Ovary (tissue), 3 donors: ENCODE measurements around the gene OR2V2.

Source experiments
- EP300 ChIP-seq: sonication (generic); formaldehyde crosslinking; IDR thresholded peaks from one replicate; pipeline ENCODE4 v1.6.1; 2017; ENCODE audit warnings: antibody characterized with exemption
- POLR2A ChIP-seq: fragments of 450-650 bp; IDR thresholded peaks from one replicate; pipeline ENCODE4 v1.6.1; 2017; ENCODE audit warnings: antibody characterized with exemption, mild to moderate bottlenecking, moderate library complexity
- TF ChIP-seq, protein P1 (sequence below), 3 donors: fragments of 450-650 bp in 2 of 3; fragments of 200-600 bp in 1 of 3; IDR thresholded peaks; one replicate each; pipeline versions ENCODE4 v1.5.1 to v1.8.0; 2016 to 2022; ENCODE audit warnings: antibody characterized with exemption in 3 of 3, mild to moderate bottlenecking in 1 of 3
- donor health status: DM: no; HTN: no; CAD: no.

DNA sequence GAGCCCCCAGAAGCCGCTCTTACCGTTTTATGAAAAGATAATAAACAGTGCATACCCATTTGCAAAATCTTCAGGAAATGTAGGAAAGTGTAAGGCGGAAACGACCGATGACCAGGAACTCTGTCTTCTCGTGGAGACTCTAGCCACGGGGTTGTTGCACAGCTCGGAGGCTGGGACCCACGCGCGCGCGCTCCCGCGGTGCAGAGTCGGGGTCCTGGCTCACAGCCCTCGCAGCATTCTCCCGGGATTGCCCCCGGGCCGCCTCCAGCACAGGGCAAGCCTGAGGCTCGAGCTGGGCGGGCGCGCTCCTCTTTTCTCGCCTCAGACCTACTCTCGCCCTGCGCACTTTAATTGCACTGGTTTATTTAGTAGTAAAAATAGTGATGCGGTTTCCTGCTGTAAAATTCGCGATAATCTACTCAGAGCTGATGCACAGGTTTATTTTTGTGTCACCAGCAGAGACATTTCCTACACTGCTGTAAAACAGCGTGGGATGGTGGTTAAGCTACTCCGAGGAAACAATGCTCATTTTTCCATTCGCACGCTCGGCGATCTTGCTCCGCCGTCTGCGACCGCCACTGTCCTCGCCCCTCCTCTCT, 42.1 kb downstream of the OR2V2 start:
- TF ChIP-seq, protein P1, sequence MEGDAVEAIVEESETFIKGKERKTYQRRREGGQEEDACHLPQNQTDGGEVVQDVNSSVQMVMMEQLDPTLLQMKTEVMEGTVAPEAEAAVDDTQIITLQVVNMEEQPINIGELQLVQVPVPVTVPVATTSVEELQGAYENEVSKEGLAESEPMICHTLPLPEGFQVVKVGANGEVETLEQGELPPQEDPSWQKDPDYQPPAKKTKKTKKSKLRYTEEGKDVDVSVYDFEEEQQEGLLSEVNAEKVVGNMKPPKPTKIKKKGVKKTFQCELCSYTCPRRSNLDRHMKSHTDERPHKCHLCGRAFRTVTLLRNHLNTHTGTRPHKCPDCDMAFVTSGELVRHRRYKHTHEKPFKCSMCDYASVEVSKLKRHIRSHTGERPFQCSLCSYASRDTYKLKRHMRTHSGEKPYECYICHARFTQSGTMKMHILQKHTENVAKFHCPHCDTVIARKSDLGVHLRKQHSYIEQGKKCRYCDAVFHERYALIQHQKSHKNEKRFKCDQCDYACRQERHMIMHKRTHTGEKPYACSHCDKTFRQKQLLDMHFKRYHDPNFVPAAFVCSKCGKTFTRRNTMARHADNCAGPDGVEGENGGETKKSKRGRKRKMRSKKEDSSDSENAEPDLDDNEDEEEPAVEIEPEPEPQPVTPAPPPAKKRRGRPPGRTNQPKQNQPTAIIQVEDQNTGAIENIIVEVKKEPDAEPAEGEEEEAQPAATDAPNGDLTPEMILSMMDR (IDR thresholded peaks at IDR 0.05), result no peak
- TF ChIP-seq POLR2A (no peak), EP300 (no peak)
